ENCODE results near the gene PKD2.

PKD2 gene

DNA sequence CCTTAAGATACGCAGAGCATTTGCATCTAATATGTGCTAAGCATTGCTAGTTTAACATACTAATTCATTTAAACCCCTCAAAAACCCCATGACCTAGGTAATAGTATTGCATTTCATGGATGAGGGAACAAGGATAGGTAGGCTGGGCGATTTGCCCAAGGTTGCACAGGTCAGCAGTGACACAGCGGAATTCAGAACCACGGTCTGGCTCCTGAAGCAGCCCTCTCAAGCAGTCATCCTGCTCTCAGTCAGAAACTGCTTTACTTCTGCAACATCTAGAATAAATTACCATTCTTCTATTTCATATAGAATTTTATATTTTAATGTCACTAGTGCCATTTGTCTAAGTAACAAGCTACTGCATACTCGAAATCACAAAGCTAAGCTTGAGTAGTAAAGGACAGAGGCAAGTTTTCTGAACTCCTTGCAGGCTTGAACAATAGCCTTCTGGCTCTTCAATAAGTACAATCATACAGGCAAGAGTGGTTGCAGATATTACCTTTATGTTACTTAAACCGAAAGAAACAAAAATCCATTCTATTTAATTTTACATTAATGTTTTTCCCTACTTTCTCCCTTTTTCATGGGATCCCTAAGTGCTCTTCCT is 32.5 kb upstream of the PKD2 start:
- Histone ChIP-seq H3K27me3 (replicated peaks; ENCODE audit: control insufficient read depth, insufficient read depth, low read length, poor library complexity, severe bottlenecking) (peaks cover 6% of the 10 kb centered on the region), H3K9me3 (ENCODE audit: control insufficient read depth, low read length) (no peaks in the 10 kb centered on the region), H3K4me3 (ENCODE audit: insufficient read depth, low read depth, low read length, poor library complexity, severe bottlenecking) (no peak overlapping the region), H3K4me1 (ENCODE audit: control insufficient read depth, insufficient read depth, low read length, poor library complexity, severe bottlenecking) (no peaks in the 10 kb centered on the region), H3K36me3 (ENCODE audit: control insufficient read depth, insufficient read depth, low read length) (no peaks in the 10 kb centered on the region), H3K27ac (ENCODE audit: insufficient read depth, low read length, poor library complexity, severe bottlenecking) (no peak overlapping the region)
- no peak for DNase-seq

DNA sequence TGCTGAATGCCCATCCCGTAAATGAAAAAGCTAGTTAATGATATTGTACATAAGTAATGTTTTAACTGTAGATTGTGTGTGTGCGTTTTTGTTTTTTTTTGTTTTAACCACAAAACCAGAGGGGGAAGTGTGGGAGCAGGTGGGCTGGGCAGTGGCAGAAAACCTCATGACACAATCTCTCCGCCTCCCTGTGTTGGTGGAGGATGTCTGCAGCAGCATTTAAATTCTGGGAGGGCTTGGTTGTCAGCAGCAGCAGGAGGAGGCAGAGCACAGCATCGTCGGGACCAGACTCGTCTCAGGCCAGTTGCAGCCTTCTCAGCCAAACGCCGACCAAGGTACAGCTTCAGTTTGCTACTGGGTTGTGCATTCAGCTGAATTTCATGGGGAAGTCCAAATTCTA is 32.0 kb upstream of the PKD2 start, which contains the start of gene SPP1:
Gene SPP1, plus strand, starts transcription at position 249 of the 400 bp plus-strand sequence. CDS start 1,182 bp downstream, outside the sequence.
- H3K36me3 ChIP-seq (ENCODE audit: control insufficient read depth, insufficient read depth, low read length) = no peaks in the 10 kb centered on the region
- peaks cover 6% of the 10 kb centered on the region for H3K27me3 ChIP-seq (replicated peaks; ENCODE audit: control insufficient read depth, insufficient read depth, low read length, poor library complexity, severe bottlenecking)
- no peaks in the 10 kb centered on the region for H3K4me1 ChIP-seq (ENCODE audit: control insufficient read depth, insufficient read depth, low read length, poor library complexity, severe bottlenecking)
- DNase-seq = no peak
- no peaks in the 10 kb centered on the region for H3K9me3 ChIP-seq (ENCODE audit: control insufficient read depth, low read length)
- no peak within 1 kb of the TSS for H3K4me3 ChIP-seq (ENCODE audit: insufficient read depth, low read depth, low read length, poor library complexity, severe bottlenecking)
- H3K27ac ChIP-seq (ENCODE audit: insufficient read depth, low read length, poor library complexity, severe bottlenecking) = no peak within 1 kb of the TSS

GRCh38 chr4:87977521-87978278 is 29.7 kb upstream of the PKD2 start:
- H3K9me3 ChIP-seq (ENCODE audit: control insufficient read depth, low read length) = no peaks in the 10 kb centered on the region
- DNase-seq = no peak

GRCh38 chr4:87978681-87979080 is 28.8 kb upstream of the PKD2 start:
- Histone ChIP-seq H3K36me3 (ENCODE audit: control insufficient read depth, insufficient read depth, low read length) (no peaks in the 10 kb centered on the region), H3K4me3 (ENCODE audit: insufficient read depth, low read depth, low read length, poor library complexity, severe bottlenecking) (no peak overlapping the region), H3K4me1 (ENCODE audit: control insufficient read depth, insufficient read depth, low read length, poor library complexity, severe bottlenecking) (no peaks in the 10 kb centered on the region), H3K9me3 (ENCODE audit: control insufficient read depth, low read length) (no peaks in the 10 kb centered on the region), H3K27ac (ENCODE audit: insufficient read depth, low read length, poor library complexity, severe bottlenecking) (no peak overlapping the region), H3K27me3 (replicated peaks; ENCODE audit: control insufficient read depth, insufficient read depth, low read length, poor library complexity, severe bottlenecking) (peaks cover 10% of the 10 kb centered on the region)
- no peak for DNase-seq

More at GRCh38 chr4:87977521-87978278, 29.7 kb upstream of the PKD2 start:
- H3K4me3 ChIP-seq (ENCODE audit: insufficient read depth, low read depth, low read length, poor library complexity, severe bottlenecking) = no peak overlapping the region
- H3K4me1 ChIP-seq (ENCODE audit: control insufficient read depth, insufficient read depth, low read length, poor library complexity, severe bottlenecking) = no peaks in the 10 kb centered on the region
- no peaks in the 10 kb centered on the region for H3K36me3 ChIP-seq (ENCODE audit: control insufficient read depth, insufficient read depth, low read length)
- H3K27me3 ChIP-seq (replicated peaks; ENCODE audit: control insufficient read depth, insufficient read depth, low read length, poor library complexity, severe bottlenecking) = peaks cover 10% of the 10 kb centered on the region
- H3K27ac ChIP-seq (ENCODE audit: insufficient read depth, low read length, poor library complexity, severe bottlenecking) = no peak overlapping the region

GRCh38 chr4:87979810-87980209 is 27.6 kb upstream of the PKD2 start:
- no peaks in the 10 kb centered on the region for H3K9me3 ChIP-seq (ENCODE audit: control insufficient read depth, low read length)
- H3K4me1 ChIP-seq (ENCODE audit: control insufficient read depth, insufficient read depth, low read length, poor library complexity, severe bottlenecking) = no peaks in the 10 kb centered on the region
- H3K27ac ChIP-seq (ENCODE audit: insufficient read depth, low read length, poor library complexity, severe bottlenecking) = no peak overlapping the region
- H3K27me3 ChIP-seq (replicated peaks; ENCODE audit: control insufficient read depth, insufficient read depth, low read length, poor library complexity, severe bottlenecking) = peaks cover 7% of the 10 kb centered on the region
- no peaks in the 10 kb centered on the region for H3K36me3 ChIP-seq (ENCODE audit: control insufficient read depth, insufficient read depth, low read length)
- DNase-seq = no peak
- no peak overlapping the region for H3K4me3 ChIP-seq (ENCODE audit: insufficient read depth, low read depth, low read length, poor library complexity, severe bottlenecking)

- no peak for DNase-seq
- H3K36me3 ChIP-seq (ENCODE audit: control insufficient read depth, insufficient read depth, low read length) = no peaks in the 10 kb centered on the region
- no peaks in the 10 kb centered on the region for H3K4me1 ChIP-seq (ENCODE audit: control insufficient read depth, insufficient read depth, low read length, poor library complexity, severe bottlenecking)
- H3K9me3 ChIP-seq (ENCODE audit: control insufficient read depth, low read length) = no peaks in the 10 kb centered on the region
- no peak overlapping the region for H3K4me3 ChIP-seq (ENCODE audit: insufficient read depth, low read depth, low read length, poor library complexity, severe bottlenecking)
- H3K27me3 ChIP-seq (replicated peaks; ENCODE audit: control insufficient read depth, insufficient read depth, low read length, poor library complexity, severe bottlenecking) = peaks cover 6% of the 10 kb centered on the region
- H3K27ac ChIP-seq (ENCODE audit: insufficient read depth, low read length, poor library complexity, severe bottlenecking) = no peak overlapping the region
These were observed 25.9 kb upstream of the PKD2 start for GRCh38 chr4:87981486-87981885.

DNA sequence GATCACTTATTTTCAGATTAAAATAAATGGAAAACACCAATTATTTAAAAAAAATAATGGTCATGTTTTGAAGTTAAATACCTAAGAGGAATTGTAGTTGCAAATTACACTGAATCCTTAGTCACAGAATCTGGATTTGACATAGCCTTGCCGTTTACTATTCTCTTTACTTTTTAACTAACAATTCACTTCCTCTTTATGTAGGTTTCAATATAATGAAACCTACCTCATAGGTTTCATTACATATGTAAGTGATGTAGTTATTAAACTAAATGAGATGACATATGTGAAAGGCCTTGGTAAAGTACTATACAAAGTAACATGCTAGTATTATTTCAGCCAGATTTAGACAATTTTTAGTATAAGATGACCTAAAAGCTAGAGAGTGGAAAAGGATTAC is 25.4 kb upstream of the PKD2 start:
- Histone ChIP-seq H3K27me3 (replicated peaks; ENCODE audit: control insufficient read depth, insufficient read depth, low read length, poor library complexity, severe bottlenecking) (peaks cover 3% of the 10 kb centered on the region), H3K27ac (ENCODE audit: insufficient read depth, low read length, poor library complexity, severe bottlenecking) (no peak overlapping the region), H3K9me3 (ENCODE audit: control insufficient read depth, low read length) (no peaks in the 10 kb centered on the region), H3K4me1 (ENCODE audit: control insufficient read depth, insufficient read depth, low read length, poor library complexity, severe bottlenecking) (no peaks in the 10 kb centered on the region), H3K36me3 (ENCODE audit: control insufficient read depth, insufficient read depth, low read length) (no peaks in the 10 kb centered on the region), H3K4me3 (ENCODE audit: insufficient read depth, low read depth, low read length, poor library complexity, severe bottlenecking) (no peak overlapping the region)
- DNase-seq = no peak

DNA sequence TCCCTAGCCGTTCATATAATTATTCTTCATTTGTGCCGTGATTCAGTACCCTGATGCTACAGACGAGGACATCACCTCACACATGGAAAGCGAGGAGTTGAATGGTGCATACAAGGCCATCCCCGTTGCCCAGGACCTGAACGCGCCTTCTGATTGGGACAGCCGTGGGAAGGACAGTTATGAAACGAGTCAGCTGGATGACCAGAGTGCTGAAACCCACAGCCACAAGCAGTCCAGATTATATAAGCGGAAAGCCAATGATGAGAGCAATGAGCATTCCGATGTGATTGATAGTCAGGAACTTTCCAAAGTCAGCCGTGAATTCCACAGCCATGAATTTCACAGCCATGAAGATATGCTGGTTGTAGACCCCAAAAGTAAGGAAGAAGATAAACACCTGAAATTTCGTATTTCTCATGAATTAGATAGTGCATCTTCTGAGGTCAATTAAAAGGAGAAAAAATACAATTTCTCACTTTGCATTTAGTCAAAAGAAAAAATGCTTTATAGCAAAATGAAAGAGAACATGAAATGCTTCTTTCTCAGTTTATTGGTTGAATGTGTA is 24.9 kb upstream of the PKD2 start:
- no peak for DNase-seq
- no peak overlapping the region for H3K27ac ChIP-seq (ENCODE audit: insufficient read depth, low read length, poor library complexity, severe bottlenecking)
- H3K4me1 ChIP-seq (ENCODE audit: control insufficient read depth, insufficient read depth, low read length, poor library complexity, severe bottlenecking) = no peaks in the 10 kb centered on the region
- H3K27me3 ChIP-seq (replicated peaks; ENCODE audit: control insufficient read depth, insufficient read depth, low read length, poor library complexity, severe bottlenecking) = peaks cover 3% of the 10 kb centered on the region
- H3K4me3 ChIP-seq (ENCODE audit: insufficient read depth, low read depth, low read length, poor library complexity, severe bottlenecking) = no peak overlapping the region
- no peaks in the 10 kb centered on the region for H3K9me3 ChIP-seq (ENCODE audit: control insufficient read depth, low read length)
- H3K36me3 ChIP-seq (ENCODE audit: control insufficient read depth, insufficient read depth, low read length) = no peaks in the 10 kb centered on the region

GRCh38 chr4:87983996-87984395 is 23.4 kb upstream of the PKD2 start:
- Histone ChIP-seq H3K27ac (ENCODE audit: insufficient read depth, low read length, poor library complexity, severe bottlenecking) (no peak overlapping the region), H3K4me3 (ENCODE audit: insufficient read depth, low read depth, low read length, poor library complexity, severe bottlenecking) (no peak overlapping the region), H3K36me3 (ENCODE audit: control insufficient read depth, insufficient read depth, low read length) (no peaks in the 10 kb centered on the region), H3K9me3 (ENCODE audit: control insufficient read depth, low read length) (no peaks in the 10 kb centered on the region), H3K4me1 (ENCODE audit: control insufficient read depth, insufficient read depth, low read length, poor library complexity, severe bottlenecking) (no peaks in the 10 kb centered on the region), H3K27me3 (replicated peaks; ENCODE audit: control insufficient read depth, insufficient read depth, low read length, poor library complexity, severe bottlenecking) (peaks cover 3% of the 10 kb centered on the region)
- DNase-seq = no peak

Measured in effector memory CD4-positive, alpha-beta T cell (primary cell).